Spleen (tissue), 7 donors: ENCODE results near the gene CRK.

Experiments
- CTCF ChIP-seq, 11 experiments: fragments of 200-600 bp in 7 of 11; fragments of 450-650 bp in 4 of 11; sonication (generic) in 4 of 11; IDR thresholded peaks in 8 of 11; conservative IDR thresholded peaks in 3 of 11; 1 replicate in 7 of 11; 2 replicates in 4 of 11; pipeline versions ENCODE4 v1.4.0 to v1.8.0; 2016 to 2021; ENCODE audit warnings: antibody characterized with exemption in 11 of 11, inconsistent platforms in 4 of 11, mild to moderate bottlenecking in 1 of 11
- POLR2A ChIP-seq, 3 donors: fragments of 450-650 bp; IDR thresholded peaks; one replicate each; pipeline ENCODE4 v1.5.1; 2017; ENCODE audit warnings: antibody characterized with exemption in 3 of 3, mild to moderate bottlenecking in 1 of 3
- POLR2AphosphoS5 ChIP-seq, 3 donors: sonication (generic); formaldehyde crosslinking; IDR thresholded peaks; one replicate each; pipeline ENCODE4 v1.5.1; 2017; ENCODE audit warnings: antibody characterized with exemption in 3 of 3
- donor health status: DM: no; HTN: no; CAD: no; lungs with moderate emphysema.
- donor health status: DM: no; HTN: no; CAD: no.
- donor health status: DM: no; HTN: no; CAD: no.

GRCh38 chr17:1491443-1492248 is 35.6 kb upstream of the CRK start:
- no peak for TF ChIP-seq POLR2A (IDR thresholded peaks at IDR 0.05)
- TF ChIP-seq CTCF (IDR thresholded peaks at IDR 0.05 in 8 of 11, conservative IDR thresholded peaks at IDR 0.05 in 3 of 11) = no peak
- TF ChIP-seq POLR2AphosphoS5 (IDR thresholded peaks at IDR 0.05) = peak in 2 of 3 donors; percentile 36 to 37
